Mesothelial cell of epicardium (in vitro differentiated cells): Measurements from ENCODE around the gene B4GALT1. TPM values are rescaled to one million over a fixed set of nuclear protein-coding genes. Genes with fewer than 3 reads are reported as not detected.

Source experiments
- DNase-seq, 2 experiments: peaks; one replicate each; pipeline ENCODE4 v3.0.0; 2021; ENCODE audit warnings: low spot score in 2 of 2; ENCODE audit not compliant: unreplicated experiment in 2 of 2
- H3K27ac Mint-ChIP-seq: 2 replicates; pipeline ENCODE4 v1.8.0; 2021; ENCODE audit warnings: mixed read lengths
- H3K27me3 Mint-ChIP-seq: 2 replicates; pipeline ENCODE4 v1.8.0; 2021; ENCODE audit warnings: low read depth, mixed read lengths
- H3K36me3 Mint-ChIP-seq: 2 replicates; pipeline ENCODE4 v1.8.0; 2021; ENCODE audit warnings: mixed read lengths
- H3K4me1 Mint-ChIP-seq: 2 replicates; pipeline ENCODE4 v1.8.0; 2021; ENCODE audit warnings: mixed read lengths
- H3K4me3 Mint-ChIP-seq: 2 replicates; pipeline ENCODE4 v1.8.0; 2021; ENCODE audit warnings: mild to moderate bottlenecking, moderate library complexity, mixed read lengths
- H3K9me3 Mint-ChIP-seq: 2 replicates; pipeline ENCODE4 v1.8.0; 2021; ENCODE audit warnings: mixed read lengths
- total RNA-seq: library from RNA; stranded (reverse); gene quantifications from 3 replicates; pipeline ENCODE4 v1.2.1, GENCODE V29; 2021
- TF ChIP-seq, protein P1 (sequence below): fragments of 200-600 bp; sonication (generic); IDR thresholded peaks from one replicate; pipeline ENCODE4 v1.5.0; 2021; ENCODE audit warnings: antibody characterized with exemption; ENCODE audit not compliant: unreplicated experiment

The B4GALT1 gene
- total RNA-seq, 1 donor from 2014 or later, result 78.3 TPM

DNA sequence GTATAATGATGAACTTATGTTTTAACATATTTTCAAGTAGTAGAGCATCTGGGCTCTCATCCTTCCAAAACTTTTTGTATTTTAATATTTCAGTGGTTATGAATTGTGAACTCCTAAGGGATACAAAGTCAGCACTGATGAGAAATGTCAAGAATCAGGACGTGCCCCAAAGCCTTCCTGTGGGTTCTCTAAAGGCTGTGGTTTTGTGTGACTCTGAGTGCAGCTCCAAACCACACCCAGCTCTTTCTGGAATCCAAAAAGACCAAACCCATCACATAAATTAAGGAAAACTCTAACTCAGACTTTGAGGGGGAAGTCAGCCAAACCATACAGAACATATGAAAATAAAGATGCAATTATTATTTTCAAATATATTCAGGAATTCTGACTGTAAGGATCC, 49.8 kb downstream of the B4GALT1 start:
- H3K27me3 Mint-ChIP-seq, result no peaks in the 10 kb centered on the region
- no peak for DNase-seq
- no peak overlapping the region for H3K4me3 Mint-ChIP-seq
- peaks cover 27% of the 10 kb centered on the region for H3K36me3 Mint-ChIP-seq
- H3K9me3 Mint-ChIP-seq, result no peaks in the 10 kb centered on the region
- TF ChIP-seq, protein P1, sequence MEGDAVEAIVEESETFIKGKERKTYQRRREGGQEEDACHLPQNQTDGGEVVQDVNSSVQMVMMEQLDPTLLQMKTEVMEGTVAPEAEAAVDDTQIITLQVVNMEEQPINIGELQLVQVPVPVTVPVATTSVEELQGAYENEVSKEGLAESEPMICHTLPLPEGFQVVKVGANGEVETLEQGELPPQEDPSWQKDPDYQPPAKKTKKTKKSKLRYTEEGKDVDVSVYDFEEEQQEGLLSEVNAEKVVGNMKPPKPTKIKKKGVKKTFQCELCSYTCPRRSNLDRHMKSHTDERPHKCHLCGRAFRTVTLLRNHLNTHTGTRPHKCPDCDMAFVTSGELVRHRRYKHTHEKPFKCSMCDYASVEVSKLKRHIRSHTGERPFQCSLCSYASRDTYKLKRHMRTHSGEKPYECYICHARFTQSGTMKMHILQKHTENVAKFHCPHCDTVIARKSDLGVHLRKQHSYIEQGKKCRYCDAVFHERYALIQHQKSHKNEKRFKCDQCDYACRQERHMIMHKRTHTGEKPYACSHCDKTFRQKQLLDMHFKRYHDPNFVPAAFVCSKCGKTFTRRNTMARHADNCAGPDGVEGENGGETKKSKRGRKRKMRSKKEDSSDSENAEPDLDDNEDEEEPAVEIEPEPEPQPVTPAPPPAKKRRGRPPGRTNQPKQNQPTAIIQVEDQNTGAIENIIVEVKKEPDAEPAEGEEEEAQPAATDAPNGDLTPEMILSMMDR, result no peak
- peak overlapping the region; percentile 4 for H3K27ac Mint-ChIP-seq
- H3K4me1 Mint-ChIP-seq, result peaks cover 7% of the 10 kb centered on the region

DNA sequence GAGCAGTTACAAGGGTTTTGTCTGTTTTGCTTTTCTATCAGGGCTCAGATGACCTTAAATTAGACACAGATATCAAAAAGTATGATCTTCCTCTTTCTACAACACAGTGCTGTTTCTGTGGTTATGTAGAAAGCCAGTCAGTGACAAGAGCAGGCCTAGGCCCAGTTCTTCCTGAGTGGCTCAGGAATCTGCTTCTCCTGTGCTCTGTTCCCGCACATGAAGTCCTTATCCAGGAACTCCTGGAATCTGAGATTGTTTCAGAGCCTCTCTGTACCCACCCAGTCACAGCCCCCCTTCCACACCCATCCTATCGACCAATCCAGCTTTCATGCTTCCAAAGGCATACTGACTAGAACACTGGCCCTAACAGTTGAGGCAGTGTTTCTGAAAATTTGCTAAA, 50.3 kb downstream of the B4GALT1 start:
- TF ChIP-seq, protein P1, result no peak
- Mint-ChIP-seq H3K36me3 (peaks cover 25% of the 10 kb centered on the region), H3K4me1 (peaks cover 7% of the 10 kb centered on the region), H3K4me3 (no peak overlapping the region), H3K27me3 (no peaks in the 10 kb centered on the region), H3K27ac (peak overlapping the region; percentile 61), H3K9me3 (no peaks in the 10 kb centered on the region)
- DNase-seq, result no peak

DNA sequence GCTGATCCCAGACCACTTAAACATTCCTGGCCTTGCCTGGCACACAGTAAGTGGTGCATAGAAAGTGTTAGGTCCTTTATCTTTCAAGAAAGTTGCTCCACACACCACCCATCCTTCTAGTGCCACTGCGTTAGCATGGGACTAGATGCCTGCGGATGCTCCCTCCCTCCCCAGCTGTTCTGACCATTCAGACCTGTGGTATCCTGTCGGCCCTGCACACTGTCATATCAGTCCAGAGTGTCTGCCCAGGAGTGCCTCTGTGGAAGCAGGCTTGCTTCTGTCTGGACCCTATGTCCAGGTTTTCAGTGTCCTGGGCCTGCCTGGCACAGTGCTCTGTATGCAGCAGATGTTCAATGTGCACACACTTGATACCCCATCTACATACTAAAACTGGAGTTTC, 52.4 kb downstream of the B4GALT1 start:
- no peaks in the 10 kb centered on the region for H3K27me3 Mint-ChIP-seq
- TF ChIP-seq, protein P1, result no peak
- H3K9me3 Mint-ChIP-seq, result no peaks in the 10 kb centered on the region
- H3K4me1 Mint-ChIP-seq, result peaks cover 4% of the 10 kb centered on the region
- peaks cover 16% of the 10 kb centered on the region for H3K36me3 Mint-ChIP-seq
- H3K4me3 Mint-ChIP-seq, result no peak overlapping the region
- no peak for DNase-seq
- no peak overlapping the region for H3K27ac Mint-ChIP-seq

DNA sequence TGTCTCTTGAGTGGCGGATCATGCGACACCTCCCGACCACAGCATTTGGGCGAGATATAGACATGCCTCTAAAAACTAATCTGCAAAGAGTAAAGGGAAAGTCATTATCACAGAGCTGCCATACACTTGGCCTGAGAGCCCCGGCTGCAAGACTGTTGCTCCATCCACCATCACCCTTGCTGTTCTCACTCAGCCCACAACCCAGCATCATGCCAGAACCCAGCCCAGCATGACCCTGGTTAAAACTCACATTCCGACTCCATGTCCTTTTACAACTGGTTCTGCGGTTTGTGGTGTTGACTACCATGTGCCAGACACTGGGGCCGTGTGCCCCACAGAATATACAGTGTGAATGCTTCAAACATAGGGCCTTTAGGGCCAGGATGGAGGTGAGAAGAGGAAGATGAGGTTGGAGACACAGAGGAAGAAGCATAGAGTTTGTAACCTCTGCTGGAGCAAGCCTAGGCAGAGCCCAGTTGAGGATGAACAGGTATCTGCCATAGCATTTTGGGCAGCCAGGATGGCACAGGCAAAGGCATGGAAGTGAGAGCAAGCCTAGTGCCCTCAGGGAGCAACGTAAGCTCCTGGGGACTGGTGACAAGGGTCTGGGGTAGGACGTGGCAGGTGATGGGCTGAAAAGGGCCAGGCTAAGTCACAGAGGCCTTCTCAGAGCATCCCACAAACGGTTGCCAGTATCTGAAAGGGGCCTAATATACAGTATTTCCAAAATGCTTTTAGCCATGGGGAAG, 53.2 kb downstream of the B4GALT1 start:
- Mint-ChIP-seq H3K4me3 (no peak overlapping the region), H3K36me3 (peaks cover 13% of the 10 kb centered on the region), H3K4me1 (peaks cover 2% of the 10 kb centered on the region), H3K27me3 (no peaks in the 10 kb centered on the region), H3K9me3 (no peaks in the 10 kb centered on the region), H3K27ac (no peak overlapping the region)
- TF ChIP-seq, protein P1, result no peak
- no peak for DNase-seq

DNA sequence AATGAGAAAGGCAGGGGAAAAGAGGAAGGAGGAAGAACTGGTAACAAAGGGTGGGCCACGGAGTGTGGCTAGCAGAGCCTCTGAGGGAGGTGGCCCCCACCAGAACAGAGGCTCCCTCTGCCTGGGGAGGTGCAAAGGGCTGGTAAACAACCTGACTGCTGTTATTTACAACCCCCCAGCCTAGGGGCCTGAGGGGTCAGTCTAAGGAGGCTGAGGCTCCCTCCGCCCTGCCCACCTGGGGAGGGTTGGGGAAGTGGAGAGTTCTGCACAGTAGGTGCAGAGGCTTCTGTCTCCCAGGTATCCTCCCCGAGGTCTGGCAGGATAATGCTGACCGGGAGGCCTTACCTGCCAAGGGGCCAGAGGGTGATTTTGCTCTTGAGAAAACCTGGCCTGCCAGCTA, 55.0 kb downstream of the B4GALT1 start:
- H3K36me3 Mint-ChIP-seq, result peaks cover 9% of the 10 kb centered on the region
- peak overlapping the region; percentile 11 for H3K27ac Mint-ChIP-seq
- no peaks in the 10 kb centered on the region for H3K27me3 Mint-ChIP-seq
- TF ChIP-seq, protein P1, result no peak
- H3K4me3 Mint-ChIP-seq, result no peak overlapping the region
- DNase-seq, result no peak
- peaks cover 8% of the 10 kb centered on the region for H3K4me1 Mint-ChIP-seq
- no peaks in the 10 kb centered on the region for H3K9me3 Mint-ChIP-seq

DNA sequence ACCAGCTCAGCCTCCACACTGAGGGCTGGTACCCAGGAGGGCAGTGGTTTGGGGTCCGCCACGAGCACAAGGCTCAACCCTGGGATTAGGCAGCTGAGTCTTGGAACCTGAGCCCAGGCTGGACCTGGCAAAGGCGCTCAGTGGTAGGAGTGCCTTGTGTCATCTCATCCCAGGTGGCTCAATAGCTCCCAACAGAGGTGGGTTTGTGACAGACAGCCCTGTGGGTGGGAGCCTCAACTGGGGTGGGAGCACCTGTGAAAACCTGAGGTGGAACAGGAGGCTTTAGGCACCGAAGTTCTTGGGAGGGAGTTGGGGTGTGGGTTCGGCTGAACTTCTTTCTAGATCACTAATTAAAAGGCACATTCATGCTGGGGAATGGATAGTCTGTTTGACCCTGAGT, 55.5 kb downstream of the B4GALT1 start:
- peak overlapping the region; percentile 11 for H3K27ac Mint-ChIP-seq
- no peaks in the 10 kb centered on the region for H3K27me3 Mint-ChIP-seq
- DNase-seq, result no peak
- H3K4me1 Mint-ChIP-seq, result peaks cover 13% of the 10 kb centered on the region
- no peaks in the 10 kb centered on the region for H3K9me3 Mint-ChIP-seq
- TF ChIP-seq, protein P1, result no peak
- H3K4me3 Mint-ChIP-seq, result no peak overlapping the region
- peaks cover 9% of the 10 kb centered on the region for H3K36me3 Mint-ChIP-seq
